ENCODE results near the gene FAM13B.

FAM13B gene

GRCh38 chr5:138022912-138023311, 10.0 kb downstream of the FAM13B start:
- H3K4me3 ChIP-seq (ENCODE audit: low read length): no peak overlapping the region
- TF ChIP-seq CTCF (conservative IDR thresholded peaks at IDR 0.05; ENCODE audit: low read depth, low read length): no peak
- DNase-seq (ENCODE audit: low read depth): no peak

GRCh38 chr5:138021771-138022170, 11.1 kb downstream of the FAM13B start:
- DNase-seq (ENCODE audit: low read depth): no peak
- H3K4me3 ChIP-seq (ENCODE audit: low read length): no peak overlapping the region
- no peak for TF ChIP-seq CTCF (conservative IDR thresholded peaks at IDR 0.05; ENCODE audit: low read depth, low read length)

GRCh38 chr5:138018849-138019248, 14.0 kb downstream of the FAM13B start:
- no peak overlapping the region for H3K4me3 ChIP-seq (ENCODE audit: low read length)
- TF ChIP-seq CTCF (conservative IDR thresholded peaks at IDR 0.05; ENCODE audit: low read depth, low read length): no peak
- no peak for DNase-seq (ENCODE audit: low read depth)

- TF ChIP-seq CTCF (conservative IDR thresholded peaks at IDR 0.05; ENCODE audit: low read depth, low read length): no peak
- H3K4me3 ChIP-seq (ENCODE audit: low read length): no peak overlapping the region
- DNase-seq (ENCODE audit: low read depth): no peak
These were observed 17.0 kb downstream of the FAM13B start for GRCh38 chr5:138015916-138016315.

- DNase-seq (ENCODE audit: low read depth): no peak
- H3K4me3 ChIP-seq (ENCODE audit: low read length): no peak overlapping the region
- no peak for TF ChIP-seq CTCF (conservative IDR thresholded peaks at IDR 0.05; ENCODE audit: low read depth, low read length)
These were observed 20.9 kb downstream of the FAM13B start for GRCh38 chr5:138011991-138012390.

- no peak overlapping the region for H3K4me3 ChIP-seq (ENCODE audit: low read length)
- peak; percentile 78 for DNase-seq (ENCODE audit: low read depth)
- no peak for TF ChIP-seq CTCF (conservative IDR thresholded peaks at IDR 0.05; ENCODE audit: low read depth, low read length)
These were observed 32.7 kb downstream of the FAM13B start for GRCh38 chr5:138000102-138000723.

- TF ChIP-seq CTCF (conservative IDR thresholded peaks at IDR 0.05; ENCODE audit: low read depth, low read length): no peak
- DNase-seq (ENCODE audit: low read depth): no peak
- H3K4me3 ChIP-seq (ENCODE audit: low read length): no peak overlapping the region
These were observed 35.1 kb downstream of the FAM13B start for GRCh38 chr5:137997726-137998213.

All from retinal pigment epithelial cell (primary cell).